ENCODE data around the gene PLIN4. TPM values are rescaled to one million over a fixed set of nuclear protein-coding genes. Genes with fewer than 3 reads are reported as not detected.

Gene PLIN4
- total and polyA plus RNA-seq, 9 of the 15 experiments (the other 6 are each of a cell fraction or from before 2014, with no cell fraction given), result 0.04 to 0.16 (median 0.07) TPM; not detected in 3

DNA sequence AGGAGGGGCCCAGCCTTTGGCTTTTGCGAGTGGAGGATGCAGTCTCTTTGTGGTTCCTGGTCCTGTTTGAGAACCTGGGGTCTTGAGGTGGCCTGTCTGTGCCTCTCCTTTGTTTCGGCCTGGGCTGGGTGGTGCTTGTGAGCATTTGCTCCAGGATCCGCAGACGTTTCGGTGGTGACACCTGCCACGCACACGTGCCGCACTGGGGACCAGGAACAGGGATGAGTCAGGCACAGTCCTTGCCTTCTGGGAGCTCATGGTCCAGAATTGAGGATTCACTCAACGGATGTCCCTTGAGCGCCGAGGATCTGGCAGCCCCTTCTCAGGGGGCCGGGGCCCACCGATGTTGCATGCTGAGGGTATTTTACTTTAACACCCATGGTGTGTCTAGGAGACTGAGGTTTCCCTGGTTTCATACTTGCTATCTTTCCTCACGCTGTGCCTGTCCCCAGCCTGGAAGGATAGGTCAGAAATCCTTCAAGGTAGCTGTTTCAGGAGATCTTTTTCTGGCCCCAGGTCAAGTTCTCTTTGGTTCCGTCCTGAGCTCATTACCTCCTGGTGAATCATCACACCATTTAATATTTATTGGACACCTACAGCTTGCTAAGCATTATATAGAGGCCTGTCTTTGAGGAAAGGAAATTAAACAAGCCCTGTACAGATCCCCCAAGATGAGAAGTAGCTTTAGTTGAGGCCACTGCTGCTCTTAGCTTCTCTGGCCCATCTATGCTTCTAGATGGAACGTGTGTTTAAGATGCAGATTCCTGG is 41.1 kb downstream of the PLIN4 start:
- Histone ChIP-seq H3K4me3 (no peak overlapping the region), H3K79me2 (ENCODE audit: control insufficient read depth, insufficient read depth, low read length) (peaks cover 24% of the 10 kb centered on the region), H3K36me3 (ENCODE audit: control insufficient read depth, insufficient read depth, low read length) (peaks cover 34% of the 10 kb centered on the region; the same call in 2 of the 3 replicates), H3K27me3 (ENCODE audit: control insufficient read depth in 2 of 2, insufficient read depth in 2 of 2, low read length in 2 of 2) (no peaks in the 10 kb centered on the region), H3K9me1 (ENCODE audit: control insufficient read depth, insufficient read depth, low read length) (no peaks in the 10 kb centered on the region), H2AFZ (ENCODE audit: low read depth, low read length) (no peak overlapping the region), H3K27ac (ENCODE audit: extremely low read depth, low read depth, low read length) (no peak overlapping the region), H3K9me3 (replicated peaks; ENCODE audit: control insufficient read depth, insufficient read depth, low read depth, low read length) (no peaks in the 10 kb centered on the region), H4K20me1 (replicated peaks; ENCODE audit: control insufficient read depth, insufficient read depth, low read length) (peaks cover 4% of the 10 kb centered on the region; the same call in 1 of the 2 replicates), H3K9ac (ENCODE audit: insufficient read depth in 1 of 2, low read depth in 2 of 2, low read length in 2 of 2) (0 out of 4 replicates have a peak overlapping the region, but pooled peaks of 1 of the 2 experiments have one; percentile 2), H3K4me2 (ENCODE audit: insufficient read depth, low read length) (no peak overlapping the region), H3K4me1 (replicated peaks in 1 of 2; ENCODE audit: control insufficient read depth in 2 of 2, insufficient read depth in 2 of 2, low read length in 2 of 2) (peaks cover 0 to 25% of the 10 kb centered on the region in 2 experiments; a peak in 3 of 5 replicates)
- POLR2A ChIA-PET, result interaction anchor here (0.9 kb wide), 1 partner anchor 10 kb away, joined by 3 read pairs; no protein-coding TSS in a partner anchor
- in situ Hi-C loops (cut with MboI) (no loop called here), intact Hi-C loops (cut with micrococcal nuclease) (no loop called here)
- CTCF ChIA-PET (ENCODE audit: low intra/inter-chr PET ratio), result no interaction called here
- no peak for FAIRE-seq
- no peak for ATAC-seq
- no peak for DNase-seq (ENCODE audit: extremely low read depth in 1 of 4, low spot score in 3 of 4)
- no TSS peak for BruUV-seq (replicated peaks)
- WGBS (ENCODE audit: insufficient coverage, low coverage, missing lambda C conversion rate), result 80% methylated on average over 13 of the region's 16 CpGs
- no peak for TF ChIP-seq CBX3 (IDR thresholded peaks at IDR 0.05; ENCODE audit: borderline replicate concordance in 1 of 2, low read length in 2 of 2)
- TF ChIP-seq, protein P1, sequence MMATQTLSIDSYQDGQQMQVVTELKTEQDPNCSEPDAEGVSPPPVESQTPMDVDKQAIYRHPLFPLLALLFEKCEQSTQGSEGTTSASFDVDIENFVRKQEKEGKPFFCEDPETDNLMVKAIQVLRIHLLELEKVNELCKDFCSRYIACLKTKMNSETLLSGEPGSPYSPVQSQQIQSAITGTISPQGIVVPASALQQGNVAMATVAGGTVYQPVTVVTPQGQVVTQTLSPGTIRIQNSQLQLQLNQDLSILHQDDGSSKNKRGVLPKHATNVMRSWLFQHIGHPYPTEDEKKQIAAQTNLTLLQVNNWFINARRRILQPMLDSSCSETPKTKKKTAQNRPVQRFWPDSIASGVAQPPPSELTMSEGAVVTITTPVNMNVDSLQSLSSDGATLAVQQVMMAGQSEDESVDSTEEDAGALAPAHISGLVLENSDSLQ (IDR thresholded peaks at IDR 0.05), result no peak
- TF ChIP-seq, protein P2, sequence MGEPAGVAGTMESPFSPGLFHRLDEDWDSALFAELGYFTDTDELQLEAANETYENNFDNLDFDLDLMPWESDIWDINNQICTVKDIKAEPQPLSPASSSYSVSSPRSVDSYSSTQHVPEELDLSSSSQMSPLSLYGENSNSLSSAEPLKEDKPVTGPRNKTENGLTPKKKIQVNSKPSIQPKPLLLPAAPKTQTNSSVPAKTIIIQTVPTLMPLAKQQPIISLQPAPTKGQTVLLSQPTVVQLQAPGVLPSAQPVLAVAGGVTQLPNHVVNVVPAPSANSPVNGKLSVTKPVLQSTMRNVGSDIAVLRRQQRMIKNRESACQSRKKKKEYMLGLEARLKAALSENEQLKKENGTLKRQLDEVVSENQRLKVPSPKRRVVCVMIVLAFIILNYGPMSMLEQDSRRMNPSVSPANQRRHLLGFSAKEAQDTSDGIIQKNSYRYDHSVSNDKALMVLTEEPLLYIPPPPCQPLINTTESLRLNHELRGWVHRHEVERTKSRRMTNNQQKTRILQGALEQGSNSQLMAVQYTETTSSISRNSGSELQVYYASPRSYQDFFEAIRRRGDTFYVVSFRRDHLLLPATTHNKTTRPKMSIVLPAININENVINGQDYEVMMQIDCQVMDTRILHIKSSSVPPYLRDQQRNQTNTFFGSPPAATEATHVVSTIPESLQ (CRISPR knock-in tag; IDR thresholded peaks at IDR 0.05), result no peak
- TF ChIP-seq PPARD (CRISPR knock-in tag; IDR thresholded peaks at IDR 0.05), result no peak
- TF ChIP-seq, protein P3, sequence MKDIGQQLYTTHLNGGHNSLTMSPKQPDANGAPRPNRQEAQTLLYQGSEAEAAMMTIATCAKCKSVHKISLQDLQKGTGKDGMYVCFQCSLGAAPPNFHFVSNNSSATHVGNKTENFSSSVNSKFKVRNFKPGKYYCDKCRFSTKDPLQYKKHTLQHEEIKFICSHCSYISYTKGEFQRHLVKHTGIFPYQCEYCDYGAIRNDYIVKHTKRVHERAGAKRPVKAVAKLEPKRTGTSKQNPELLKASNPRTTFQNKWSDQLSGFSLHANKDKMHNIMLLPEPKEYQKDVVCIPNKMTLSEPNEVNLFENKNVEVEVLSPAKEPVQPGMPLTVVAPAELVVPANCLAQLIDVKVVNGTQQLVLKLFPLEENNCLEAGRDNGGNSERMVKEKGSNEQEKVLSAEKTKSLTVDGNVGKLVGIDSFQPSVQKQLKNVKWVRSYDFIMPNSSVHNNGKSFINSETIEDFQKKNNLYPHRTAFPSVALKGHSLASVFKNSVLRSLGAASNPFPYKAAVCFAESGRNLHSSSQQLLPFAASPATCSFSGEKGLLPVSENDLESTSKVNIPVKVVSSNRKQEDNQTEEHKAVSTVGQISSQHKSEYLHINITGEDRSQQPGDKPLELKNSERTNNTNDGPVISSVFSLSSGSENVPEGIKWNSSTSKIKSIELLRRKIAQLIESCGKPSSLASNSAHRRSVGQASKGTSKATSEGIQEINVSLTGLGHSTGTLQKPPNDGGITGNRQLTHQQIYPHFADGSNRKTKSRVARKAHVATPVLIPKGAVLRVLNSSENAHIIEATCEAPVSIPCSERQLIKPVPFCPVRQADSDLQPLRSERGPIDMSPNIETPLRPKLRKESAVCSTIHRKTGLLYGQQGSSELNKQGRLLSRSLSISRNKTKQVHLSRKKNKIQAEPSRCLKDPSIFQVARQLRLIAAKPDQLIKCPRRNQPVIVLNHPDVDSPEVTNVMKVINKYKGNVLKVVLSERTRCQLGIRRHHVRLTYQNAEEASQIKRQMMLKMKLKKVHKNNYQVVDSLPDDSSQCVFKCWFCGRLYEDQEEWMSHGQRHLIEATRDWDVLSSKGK (CRISPR knock-in tag; IDR thresholded peaks at IDR 0.05), result no peak
- no peak for TF ChIP-seq SRSF9 (IDR thresholded peaks at IDR 0.05; ENCODE audit: borderline replicate concordance, low read depth, low read length)
- TF ChIP-seq, protein P4, sequence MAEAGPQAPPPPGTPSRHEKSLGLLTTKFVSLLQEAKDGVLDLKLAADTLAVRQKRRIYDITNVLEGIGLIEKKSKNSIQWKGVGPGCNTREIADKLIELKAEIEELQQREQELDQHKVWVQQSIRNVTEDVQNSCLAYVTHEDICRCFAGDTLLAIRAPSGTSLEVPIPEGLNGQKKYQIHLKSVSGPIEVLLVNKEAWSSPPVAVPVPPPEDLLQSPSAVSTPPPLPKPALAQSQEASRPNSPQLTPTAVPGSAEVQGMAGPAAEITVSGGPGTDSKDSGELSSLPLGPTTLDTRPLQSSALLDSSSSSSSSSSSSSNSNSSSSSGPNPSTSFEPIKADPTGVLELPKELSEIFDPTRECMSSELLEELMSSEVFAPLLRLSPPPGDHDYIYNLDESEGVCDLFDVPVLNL (CRISPR knock-in tag; IDR thresholded peaks at IDR 0.05; ENCODE audit: low read depth), result no peak
- TF ChIP-seq EWSR1 (IDR thresholded peaks at IDR 0.05; ENCODE audit: borderline replicate concordance, low read depth, partially characterized antibody), result no peak
- TF ChIP-seq, protein P5, sequence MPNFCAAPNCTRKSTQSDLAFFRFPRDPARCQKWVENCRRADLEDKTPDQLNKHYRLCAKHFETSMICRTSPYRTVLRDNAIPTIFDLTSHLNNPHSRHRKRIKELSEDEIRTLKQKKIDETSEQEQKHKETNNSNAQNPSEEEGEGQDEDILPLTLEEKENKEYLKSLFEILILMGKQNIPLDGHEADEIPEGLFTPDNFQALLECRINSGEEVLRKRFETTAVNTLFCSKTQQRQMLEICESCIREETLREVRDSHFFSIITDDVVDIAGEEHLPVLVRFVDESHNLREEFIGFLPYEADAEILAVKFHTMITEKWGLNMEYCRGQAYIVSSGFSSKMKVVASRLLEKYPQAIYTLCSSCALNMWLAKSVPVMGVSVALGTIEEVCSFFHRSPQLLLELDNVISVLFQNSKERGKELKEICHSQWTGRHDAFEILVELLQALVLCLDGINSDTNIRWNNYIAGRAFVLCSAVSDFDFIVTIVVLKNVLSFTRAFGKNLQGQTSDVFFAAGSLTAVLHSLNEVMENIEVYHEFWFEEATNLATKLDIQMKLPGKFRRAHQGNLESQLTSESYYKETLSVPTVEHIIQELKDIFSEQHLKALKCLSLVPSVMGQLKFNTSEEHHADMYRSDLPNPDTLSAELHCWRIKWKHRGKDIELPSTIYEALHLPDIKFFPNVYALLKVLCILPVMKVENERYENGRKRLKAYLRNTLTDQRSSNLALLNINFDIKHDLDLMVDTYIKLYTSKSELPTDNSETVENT (CRISPR knock-in tag; IDR thresholded peaks at IDR 0.05), result no peak

All from K562 (cell line).